ENCODE data around the gene ARHGAP10. TPM values are rescaled to one million over a fixed set of nuclear protein-coding genes. Genes with fewer than 3 reads are reported as not detected.

Gene ARHGAP10
- total RNA-seq, 1 experiment from 2014 or later, result 11.7 TPM

GRCh38 chr4:148065075-148065474 is 333.2 kb downstream of the ARHGAP10 start:
- DNase-seq (ENCODE audit: low read depth, low spot score) (no peak), ATAC-seq (no peak)
- Histone ChIP-seq H3K4me1 (ENCODE audit: control insufficient read depth, insufficient read depth, low read length) (no peaks in the 10 kb centered on the region), H3K27me3 (ENCODE audit: control insufficient read depth, insufficient read depth, low read length) (no peaks in the 10 kb centered on the region), H3K9me3 (ENCODE audit: control insufficient read depth, insufficient read depth, low read depth, low read length) (no peaks in the 10 kb centered on the region), H3K4me3 (ENCODE audit: low read depth in 2 of 2, low read length in 2 of 2) (no peak overlapping the region), H3K36me3 (ENCODE audit: control insufficient read depth, insufficient read depth, low read length) (no peaks in the 10 kb centered on the region), H3K27ac (ENCODE audit: low read length) (no peak overlapping the region)
- ChIA-PET CTCF (no interaction called here), POLR2A (no interaction called here)
- TF ChIP-seq SIN3A (IDR thresholded peaks at IDR 0.05; ENCODE audit: borderline replicate concordance, insufficient read depth, low read depth, low read length), result no peak
- TF ChIP-seq, protein P1, sequence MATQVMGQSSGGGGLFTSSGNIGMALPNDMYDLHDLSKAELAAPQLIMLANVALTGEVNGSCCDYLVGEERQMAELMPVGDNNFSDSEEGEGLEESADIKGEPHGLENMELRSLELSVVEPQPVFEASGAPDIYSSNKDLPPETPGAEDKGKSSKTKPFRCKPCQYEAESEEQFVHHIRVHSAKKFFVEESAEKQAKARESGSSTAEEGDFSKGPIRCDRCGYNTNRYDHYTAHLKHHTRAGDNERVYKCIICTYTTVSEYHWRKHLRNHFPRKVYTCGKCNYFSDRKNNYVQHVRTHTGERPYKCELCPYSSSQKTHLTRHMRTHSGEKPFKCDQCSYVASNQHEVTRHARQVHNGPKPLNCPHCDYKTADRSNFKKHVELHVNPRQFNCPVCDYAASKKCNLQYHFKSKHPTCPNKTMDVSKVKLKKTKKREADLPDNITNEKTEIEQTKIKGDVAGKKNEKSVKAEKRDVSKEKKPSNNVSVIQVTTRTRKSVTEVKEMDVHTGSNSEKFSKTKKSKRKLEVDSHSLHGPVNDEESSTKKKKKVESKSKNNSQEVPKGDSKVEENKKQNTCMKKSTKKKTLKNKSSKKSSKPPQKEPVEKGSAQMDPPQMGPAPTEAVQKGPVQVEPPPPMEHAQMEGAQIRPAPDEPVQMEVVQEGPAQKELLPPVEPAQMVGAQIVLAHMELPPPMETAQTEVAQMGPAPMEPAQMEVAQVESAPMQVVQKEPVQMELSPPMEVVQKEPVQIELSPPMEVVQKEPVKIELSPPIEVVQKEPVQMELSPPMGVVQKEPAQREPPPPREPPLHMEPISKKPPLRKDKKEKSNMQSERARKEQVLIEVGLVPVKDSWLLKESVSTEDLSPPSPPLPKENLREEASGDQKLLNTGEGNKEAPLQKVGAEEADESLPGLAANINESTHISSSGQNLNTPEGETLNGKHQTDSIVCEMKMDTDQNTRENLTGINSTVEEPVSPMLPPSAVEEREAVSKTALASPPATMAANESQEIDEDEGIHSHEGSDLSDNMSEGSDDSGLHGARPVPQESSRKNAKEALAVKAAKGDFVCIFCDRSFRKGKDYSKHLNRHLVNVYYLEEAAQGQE (IDR thresholded peaks at IDR 0.05; ENCODE audit: insufficient read depth in 1 of 2, low read depth in 2 of 2, low read length in 1 of 2), result no peak
- no peak for TF ChIP-seq POLR2AphosphoS5 (IDR thresholded peaks at IDR 0.05; ENCODE audit: low read depth, low read length)
- no peak for TF ChIP-seq TCF7L2 (IDR thresholded peaks at IDR 0.05; ENCODE audit: low read depth, low read length)
- TF ChIP-seq CTCF (IDR thresholded peaks at IDR 0.05), result no peak
- intact Hi-C loops (cut with micrococcal nuclease; ENCODE audit: unreplicated experiment) (no loop called here), in situ Hi-C loops (cut with HindIII; ENCODE audit: low pct_unique_long_range_greater_than_20kb, low sequenced_read_pairs) (no loop called here)
- BruUV-seq (replicated peaks), result no TSS peak

DNA sequence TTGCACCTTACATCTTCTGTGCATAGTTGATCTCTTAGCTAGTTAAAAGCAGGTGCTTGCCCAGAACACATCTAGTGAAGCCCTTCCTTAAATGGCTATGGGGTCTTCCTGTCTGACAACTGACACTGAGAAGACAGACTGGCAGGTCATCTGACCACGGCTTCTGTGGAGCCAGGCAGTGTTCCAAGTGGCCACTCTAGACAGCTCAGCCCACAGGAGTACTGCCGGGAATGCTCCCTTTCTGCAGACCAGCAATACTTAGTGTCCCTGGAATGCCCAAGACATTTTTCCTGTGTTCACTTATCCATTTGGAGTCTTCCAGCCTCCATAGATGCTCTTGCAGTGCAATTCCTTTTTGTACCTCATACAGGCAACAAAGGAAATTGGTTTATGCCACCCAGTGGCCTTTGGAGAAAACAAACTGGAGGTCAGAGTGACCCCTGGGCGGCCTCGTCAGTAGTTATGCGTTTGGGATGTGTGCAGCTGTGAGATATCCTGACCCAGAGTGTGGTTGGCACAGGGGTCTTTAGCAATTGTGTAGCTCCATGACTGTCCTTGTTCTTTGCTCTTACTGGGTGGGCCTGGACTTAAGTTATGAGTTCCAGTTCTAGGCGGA is 335.5 kb downstream of the ARHGAP10 start:
- intact Hi-C loops (cut with micrococcal nuclease; ENCODE audit: unreplicated experiment) (no loop called here), in situ Hi-C loops (cut with HindIII; ENCODE audit: low pct_unique_long_range_greater_than_20kb, low sequenced_read_pairs) (no loop called here)
- CTCF ChIA-PET, result no interaction called here
- no peak for DNase-seq (ENCODE audit: low read depth, low spot score)
- ATAC-seq, result no peak
- Histone ChIP-seq H3K4me1 (ENCODE audit: control insufficient read depth, insufficient read depth, low read length) (no peaks in the 10 kb centered on the region), H3K9me3 (ENCODE audit: control insufficient read depth, insufficient read depth, low read depth, low read length) (no peaks in the 10 kb centered on the region), H3K36me3 (ENCODE audit: control insufficient read depth, insufficient read depth, low read length) (no peaks in the 10 kb centered on the region), H3K4me3 (ENCODE audit: low read depth in 2 of 2, low read length in 2 of 2) (no peak overlapping the region), H3K27ac (ENCODE audit: low read length) (no peak overlapping the region), H3K27me3 (ENCODE audit: control insufficient read depth, insufficient read depth, low read length) (no peaks in the 10 kb centered on the region)
- BruUV-seq (replicated peaks), result no TSS peak
- TF ChIP-seq, protein P1 (IDR thresholded peaks at IDR 0.05; ENCODE audit: insufficient read depth in 1 of 2, low read depth in 2 of 2, low read length in 1 of 2), result no peak
- TF ChIP-seq CTCF (IDR thresholded peaks at IDR 0.05) (no peak), POLR2AphosphoS5 (IDR thresholded peaks at IDR 0.05; ENCODE audit: low read depth, low read length) (no peak)
- POLR2A ChIA-PET, result no interaction called here

Measured in Panc1 (cell line).